GM19455 (cell line): ENCODE data around the gene CNNM1.

Experiments
- ATAC-seq: cut with Tn5 transposase; IDR thresholded peaks from one replicate; pipeline ENCODE4 v1.9.1; 2021; ENCODE audit not compliant: unreplicated experiment

Gene CNNM1

DNA sequence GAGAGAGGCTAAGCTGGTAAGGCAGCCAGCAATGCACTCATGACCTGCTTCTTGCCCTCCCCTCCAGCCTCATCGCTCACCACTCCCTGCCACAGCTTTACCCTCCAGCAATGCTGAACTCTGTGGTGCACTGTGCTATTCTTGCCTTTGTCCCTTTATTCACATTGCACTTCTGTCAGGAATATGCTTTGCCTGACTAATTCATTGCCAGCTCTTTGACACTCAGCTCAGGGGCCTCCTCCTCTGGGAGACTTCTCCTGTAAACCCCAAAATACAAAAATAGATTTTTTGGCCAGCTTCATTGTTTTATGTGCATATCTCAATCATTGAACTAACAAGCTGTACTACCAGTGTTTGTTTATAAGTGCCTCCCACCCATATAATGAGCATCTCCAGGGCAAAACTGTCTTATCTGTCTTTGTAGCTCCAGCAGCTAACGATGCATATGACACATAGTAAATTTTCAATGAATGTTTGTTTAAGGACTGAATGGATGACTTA is 8.2 kb downstream of the CNNM1 start:
- ATAC-seq = no peak

DNA sequence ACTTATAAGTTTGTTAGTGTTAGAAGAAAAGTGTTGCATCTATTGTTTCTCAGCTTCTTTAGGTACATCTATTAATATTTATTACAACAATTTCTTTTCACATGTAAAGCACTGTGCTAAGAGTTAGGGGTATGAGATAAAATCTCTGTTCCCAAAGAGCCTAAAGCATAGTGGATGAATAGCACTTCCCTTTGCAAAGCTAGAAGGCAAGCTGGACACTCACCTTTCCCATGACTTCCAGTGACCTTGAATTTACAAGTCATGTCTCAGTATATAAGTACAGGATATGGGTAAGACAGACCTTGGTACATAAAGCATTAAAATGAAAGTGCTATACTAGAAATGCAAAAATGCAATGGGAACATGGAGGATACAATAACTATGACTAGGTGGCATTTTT is 8.7 kb downstream of the CNNM1 start:
- no peak for ATAC-seq

DNA sequence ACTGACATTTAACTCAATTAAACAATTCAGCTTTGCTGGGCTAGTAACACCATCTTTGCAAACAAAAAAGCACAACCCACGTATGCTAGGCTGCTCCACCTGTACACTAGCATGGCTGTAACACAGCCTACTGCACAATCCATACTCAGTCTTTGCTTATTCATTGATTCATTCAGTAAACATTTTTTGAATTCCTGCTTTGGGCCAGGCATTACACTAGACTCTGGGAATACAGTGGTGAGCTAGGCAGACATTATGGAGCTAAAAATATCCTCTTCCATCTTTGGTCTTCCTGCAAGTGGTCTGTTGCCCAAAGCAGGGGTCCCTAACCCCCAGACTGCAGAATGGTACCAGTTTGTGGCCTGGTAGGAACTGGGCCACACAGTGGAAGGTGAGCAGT is 9.9 kb downstream of the CNNM1 start:
- no peak for ATAC-seq

DNA sequence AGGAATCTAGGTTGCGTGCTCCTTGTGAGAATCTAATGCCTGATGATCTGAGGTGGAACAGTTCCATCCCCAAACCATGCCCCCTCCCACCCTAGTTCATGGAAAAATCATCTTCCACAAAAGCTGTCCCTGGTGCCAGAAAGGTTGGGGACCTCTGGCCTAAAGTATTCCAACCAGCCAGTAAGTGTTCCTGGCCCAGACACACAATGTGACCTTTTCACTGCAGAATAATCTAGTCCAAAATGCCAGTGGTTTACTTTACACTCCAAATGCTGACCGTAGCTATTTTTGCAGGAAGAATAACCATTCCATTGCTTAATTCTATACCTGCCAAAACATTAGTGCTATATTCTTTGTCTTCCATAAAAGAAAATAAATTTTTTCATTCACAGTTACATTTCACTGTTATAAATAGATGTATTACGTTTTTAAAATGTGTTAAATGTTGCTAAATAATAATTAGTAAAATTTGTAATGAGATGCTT is 10.4 kb downstream of the CNNM1 start:
- no peak for ATAC-seq

DNA sequence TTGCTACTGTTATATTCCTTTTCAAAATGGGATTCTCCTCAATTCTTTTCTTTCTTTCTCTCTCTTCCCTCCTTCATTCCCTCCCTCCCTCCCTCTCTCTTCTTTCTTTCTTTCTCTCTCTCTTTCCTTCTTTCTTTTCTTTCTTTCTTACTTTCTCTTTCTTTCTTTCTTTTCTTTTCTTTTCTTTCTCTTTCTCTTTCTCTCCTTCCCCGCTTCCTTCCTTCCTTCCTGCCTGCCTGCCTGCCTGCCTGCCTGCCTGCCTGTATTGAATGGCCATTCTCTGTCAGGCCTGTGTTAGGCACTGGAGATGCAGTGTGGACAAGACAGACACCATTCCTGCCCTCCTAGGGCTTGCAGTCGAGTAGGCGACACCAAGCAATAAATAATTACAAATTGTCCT is 11.5 kb downstream of the CNNM1 start:
- no peak for ATAC-seq

DNA sequence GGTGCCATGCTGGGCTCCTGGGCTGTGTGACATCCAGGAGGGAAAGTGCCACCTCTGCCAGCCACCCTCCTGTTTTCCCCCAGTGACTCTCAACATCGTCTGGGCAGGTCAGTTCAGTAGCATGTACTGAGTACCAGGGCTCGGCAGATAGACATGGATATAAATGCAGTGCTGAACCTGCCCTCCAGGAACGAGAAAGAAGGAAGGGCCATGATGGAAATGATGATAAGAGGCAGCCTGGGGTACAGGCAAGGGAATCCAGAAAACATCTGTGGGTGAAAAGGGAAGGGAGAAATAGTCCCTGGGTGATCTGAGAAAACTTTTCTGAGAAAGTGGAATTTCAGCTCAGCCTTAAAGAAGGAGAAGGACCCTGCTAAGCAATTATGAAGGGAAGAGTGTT is 12.1 kb downstream of the CNNM1 start:
- no peak for ATAC-seq

DNA sequence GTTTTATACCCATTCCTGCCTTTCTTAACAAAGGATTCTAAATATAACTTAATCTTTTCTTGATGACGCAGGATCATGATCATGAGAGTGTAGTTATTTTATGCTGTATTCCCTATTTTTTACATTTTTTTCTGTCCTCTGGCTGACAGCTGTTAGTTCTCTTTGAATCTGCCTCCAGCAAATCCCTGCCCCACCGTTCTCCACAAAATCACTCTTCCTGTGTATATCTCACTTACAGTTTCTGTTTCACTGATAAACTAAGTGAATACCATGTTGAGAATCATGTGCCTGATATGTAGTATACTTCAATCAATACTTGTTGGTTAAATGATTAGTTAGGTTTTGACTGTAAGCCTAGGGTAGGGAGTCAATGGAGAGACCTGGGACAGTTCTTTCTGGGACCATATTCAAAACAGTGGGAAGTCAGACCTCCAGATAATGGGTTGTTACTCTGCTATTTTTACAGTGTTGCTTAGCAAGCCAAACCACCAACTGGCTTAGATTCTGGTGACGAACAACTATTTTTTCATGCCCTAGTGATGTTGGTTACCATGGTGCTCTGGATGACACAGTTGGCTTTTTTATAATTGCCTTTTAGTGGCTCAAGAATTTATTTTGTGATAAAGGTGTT is 12.8 kb downstream of the CNNM1 start:
- no peak for ATAC-seq

DNA sequence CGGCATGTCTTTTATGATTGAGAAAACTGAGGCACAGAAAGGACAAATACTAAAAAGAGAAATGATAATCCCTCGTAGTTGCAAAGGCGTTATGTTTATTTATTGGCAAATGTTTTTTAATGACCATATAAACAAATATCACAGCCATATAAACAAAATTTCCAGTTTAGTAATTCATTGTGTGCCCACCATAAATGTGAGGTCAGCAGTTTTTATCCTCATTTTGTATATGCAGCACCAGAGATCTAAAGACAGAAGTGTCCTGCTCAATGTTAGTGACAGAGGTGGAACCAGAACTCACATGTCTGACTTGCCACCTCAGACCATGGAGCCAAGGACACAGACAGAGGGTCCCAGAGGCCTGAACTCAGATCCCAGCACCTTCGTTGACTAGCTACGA is 14.1 kb downstream of the CNNM1 start:
- ATAC-seq = no peak

DNA sequence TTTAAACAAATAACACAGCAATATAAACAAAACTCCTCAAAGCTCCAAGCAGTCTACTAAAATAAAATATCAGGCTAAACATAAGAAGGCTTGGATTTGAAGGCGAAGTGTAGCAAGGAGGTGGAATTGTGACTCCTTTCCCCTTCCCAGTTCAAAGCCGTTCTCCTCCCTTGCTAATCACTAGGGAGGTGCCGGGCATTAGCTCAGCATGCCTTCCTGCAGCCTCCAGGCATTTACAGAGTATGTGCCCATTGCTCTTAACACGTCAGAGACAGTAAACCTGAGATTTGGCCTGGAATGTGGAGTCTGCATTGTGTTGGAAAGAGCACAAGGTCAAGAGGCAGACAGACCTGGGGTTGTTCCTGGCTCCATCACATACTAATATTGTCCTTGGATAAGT is 15.6 kb downstream of the CNNM1 start:
- no peak for ATAC-seq

DNA sequence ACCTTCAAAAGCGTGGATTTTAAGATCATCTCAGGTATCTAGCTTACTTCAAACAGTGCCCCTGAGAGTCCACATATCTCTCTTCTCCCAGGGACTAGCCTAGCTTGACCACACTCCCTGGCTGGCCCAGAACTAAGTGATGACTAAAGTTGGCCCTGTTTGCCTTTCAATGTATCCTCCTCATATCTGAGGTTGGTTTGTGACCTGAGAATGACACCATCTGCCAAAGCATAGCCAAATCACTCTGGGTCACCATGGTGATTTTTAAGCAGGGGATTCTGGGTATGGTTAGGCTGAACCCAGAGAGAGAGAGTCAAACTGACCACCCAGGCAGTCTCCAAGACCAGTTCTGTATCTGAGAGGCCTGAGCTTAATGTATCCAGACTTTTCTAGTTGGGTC is 16.2 kb downstream of the CNNM1 start:
- ATAC-seq = no peak

DNA sequence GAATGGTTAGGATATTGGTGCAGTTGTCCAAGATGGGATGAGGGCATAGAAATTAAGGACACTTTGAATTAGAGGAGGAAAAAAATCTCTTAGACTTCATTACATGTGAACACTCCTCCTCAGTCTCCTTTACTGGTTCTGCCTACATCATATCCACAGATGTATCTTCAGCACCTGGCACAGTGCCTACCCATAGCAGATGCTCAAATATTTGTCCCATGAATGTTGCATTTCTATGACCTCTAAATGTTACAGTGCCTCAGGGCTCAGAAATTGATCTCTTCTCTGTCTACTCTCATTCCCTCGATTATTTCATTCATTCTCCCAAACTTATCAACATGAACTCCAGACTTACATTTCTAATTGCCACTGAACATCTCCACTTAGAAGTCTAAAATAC is 17.1 kb downstream of the CNNM1 start:
- ATAC-seq = no peak

DNA sequence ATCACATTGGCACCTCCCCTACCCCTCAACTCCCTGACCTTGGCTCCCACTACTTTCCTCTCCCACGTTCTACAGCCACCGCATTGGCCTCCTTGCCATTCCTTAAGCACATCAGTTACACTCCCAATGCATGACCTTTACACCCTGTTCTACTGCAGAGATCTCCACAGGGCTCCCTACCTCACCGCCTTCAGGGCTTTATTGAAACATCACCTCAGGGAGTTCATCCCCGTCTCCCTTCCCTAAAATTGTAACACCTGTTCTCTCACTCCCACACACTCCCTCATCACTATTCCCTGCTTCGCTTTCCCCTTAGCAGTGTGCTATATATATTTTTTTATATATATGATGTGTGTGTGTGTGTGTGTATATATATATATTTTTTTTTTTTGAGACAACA is 18.5 kb downstream of the CNNM1 start:
- no peak for ATAC-seq

DNA sequence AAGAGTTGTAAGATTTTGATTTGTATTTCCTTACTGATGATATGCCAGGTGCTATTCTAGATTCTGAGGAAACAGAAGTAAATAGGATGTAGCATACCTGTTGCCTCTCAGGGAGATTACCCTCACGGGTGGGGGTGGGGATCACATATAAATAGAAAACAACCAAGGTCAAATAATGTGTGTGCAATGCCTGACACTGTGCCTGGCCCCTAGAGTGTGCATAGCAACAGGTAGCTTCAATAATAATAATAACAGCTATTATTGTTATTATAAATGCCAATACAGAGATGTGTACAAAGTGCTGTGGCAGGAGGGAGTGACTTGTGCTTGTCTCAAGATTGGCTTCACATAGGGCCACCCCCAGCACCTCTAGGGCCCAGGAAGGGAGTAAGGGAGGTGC is 24.0 kb downstream of the CNNM1 start:
- ATAC-seq = no peak

DNA sequence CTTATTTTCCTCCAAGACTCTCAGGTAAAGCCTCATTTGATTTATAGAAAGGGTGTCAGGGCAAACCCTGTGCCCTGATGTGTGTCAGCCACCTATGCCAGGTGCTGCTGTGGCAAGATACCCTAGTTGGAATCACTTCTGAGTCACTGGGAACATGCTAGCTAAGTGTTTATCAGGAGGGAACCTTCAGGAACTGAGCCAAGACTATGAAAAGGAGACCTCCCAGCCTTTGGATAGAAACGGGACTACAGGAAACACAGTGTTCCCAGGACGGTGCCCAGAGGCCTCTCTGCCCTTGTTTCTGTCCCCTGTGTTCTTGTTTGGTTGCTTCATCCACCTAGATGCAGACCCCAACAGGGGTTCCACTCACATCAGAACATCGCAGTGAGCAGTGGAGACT is 28.5 kb downstream of the CNNM1 start:
- ATAC-seq = no peak

DNA sequence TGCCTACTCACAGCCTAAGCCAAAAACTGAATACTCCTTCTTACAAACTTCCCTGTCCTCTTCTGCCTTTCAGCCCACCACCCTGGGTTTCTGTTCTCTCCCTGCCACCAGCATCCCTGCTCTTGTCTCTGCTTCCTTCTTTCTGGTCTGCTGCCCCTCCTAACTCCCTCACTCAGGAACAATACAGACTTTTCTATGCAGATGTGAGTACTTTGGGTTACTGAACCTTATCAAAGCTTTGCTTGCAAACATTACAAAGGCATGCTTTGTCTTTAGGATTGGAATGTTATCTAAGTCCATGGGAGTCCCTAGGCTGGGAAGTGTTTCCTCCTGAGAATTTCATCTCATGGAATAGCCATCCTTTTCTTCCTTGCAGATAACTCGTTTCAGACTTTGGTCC is 28.9 kb downstream of the CNNM1 start:
- ATAC-seq = no peak

DNA sequence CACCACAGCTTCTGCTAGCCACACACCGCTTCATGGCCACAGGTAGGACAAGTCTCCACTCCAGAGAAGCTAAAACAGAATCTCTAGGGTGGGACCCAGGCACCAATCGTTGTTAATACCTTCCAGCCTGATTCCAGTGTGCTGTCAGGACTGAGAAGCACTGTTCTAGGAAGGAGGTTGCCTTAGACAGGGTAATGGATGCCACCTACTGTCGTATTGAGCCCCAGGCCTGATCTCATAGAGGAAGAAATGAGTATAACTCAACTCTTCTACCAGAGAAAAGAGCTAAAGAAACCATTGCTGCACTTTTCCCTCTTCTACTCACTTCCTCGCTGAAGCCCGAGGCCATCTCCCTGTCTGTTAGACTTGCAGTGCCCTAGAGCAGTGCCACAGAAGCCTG is 31.8 kb downstream of the CNNM1 start:
- no peak for ATAC-seq

DNA sequence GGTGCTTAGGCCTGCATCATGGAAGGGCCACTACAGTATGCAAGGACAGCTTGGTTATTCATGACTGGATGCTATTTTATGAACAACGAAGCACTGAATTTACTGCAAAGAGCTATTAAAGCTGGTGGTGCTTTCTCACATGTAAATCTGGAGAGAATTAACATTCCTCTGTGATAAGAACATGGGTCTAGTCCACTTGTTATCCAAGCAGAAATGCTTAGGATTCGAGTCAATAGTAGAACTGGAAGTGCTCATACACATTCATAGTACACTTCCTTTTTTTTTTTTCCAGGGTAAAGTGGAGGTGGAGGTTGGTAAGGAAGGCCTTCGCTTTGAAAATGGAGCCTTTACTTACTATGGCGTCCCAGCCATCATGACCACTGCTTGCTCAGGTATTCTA is 35.0 kb downstream of the CNNM1 start:
- no peak for ATAC-seq

DNA sequence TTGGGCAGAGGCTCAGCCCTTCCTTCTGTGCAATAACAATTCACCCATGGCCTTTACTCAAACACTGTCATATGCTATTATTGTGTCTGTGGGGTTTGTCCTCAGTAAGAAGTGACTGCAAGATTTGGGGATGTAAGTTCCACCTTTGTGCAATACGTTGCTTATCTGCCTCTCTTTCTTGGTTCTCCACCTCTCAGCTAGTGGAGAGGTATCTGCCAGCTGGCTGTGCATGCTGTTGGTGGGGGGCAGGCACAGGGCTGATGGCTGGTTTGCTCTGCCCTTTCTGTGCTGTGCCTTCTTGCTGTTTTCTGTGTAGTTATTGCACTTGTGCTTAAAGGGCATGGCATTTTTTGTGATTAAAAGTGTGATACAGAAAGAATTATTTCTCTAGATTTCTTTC is 36.2 kb downstream of the CNNM1 start:
- ATAC-seq = no peak

DNA sequence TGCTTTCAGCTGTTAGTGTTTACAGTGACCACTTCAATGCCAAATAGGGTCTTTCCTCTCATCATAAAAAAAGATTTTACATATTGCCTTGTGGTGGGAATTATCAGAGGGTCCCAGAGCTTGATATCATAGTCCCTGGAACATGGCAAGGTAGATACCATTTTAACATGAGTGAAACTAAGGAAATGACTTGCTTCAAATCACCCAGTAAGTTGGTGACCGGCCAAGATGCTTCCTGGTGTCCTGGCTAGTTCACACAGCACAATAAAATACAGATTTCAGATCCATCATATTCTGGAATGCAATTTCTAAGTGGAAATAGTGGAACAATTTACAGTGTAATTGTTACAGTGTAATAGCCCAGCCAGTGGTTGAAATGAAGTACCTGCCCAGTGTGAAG is 36.6 kb downstream of the CNNM1 start:
- ATAC-seq = no peak

DNA sequence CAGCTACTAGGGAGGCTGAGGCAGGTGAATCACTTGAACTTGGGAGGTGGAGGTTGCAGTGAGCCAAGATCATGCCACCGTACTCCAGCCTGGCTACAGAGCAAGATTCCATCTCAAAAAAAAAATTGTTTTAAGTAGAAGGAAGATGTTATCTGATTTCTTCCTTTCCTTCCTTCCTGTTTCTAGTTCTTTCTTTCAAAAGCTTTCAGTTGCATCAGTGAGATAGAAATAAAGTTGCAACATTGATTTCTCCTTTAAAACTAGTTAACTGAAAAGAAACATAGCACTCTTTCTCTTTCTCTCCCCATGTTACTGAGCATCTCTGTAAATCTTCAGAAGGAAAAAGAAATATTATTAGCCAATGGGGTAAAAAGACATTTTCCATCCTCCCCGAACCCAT is 37.5 kb downstream of the CNNM1 start:
- no peak for ATAC-seq

DNA sequence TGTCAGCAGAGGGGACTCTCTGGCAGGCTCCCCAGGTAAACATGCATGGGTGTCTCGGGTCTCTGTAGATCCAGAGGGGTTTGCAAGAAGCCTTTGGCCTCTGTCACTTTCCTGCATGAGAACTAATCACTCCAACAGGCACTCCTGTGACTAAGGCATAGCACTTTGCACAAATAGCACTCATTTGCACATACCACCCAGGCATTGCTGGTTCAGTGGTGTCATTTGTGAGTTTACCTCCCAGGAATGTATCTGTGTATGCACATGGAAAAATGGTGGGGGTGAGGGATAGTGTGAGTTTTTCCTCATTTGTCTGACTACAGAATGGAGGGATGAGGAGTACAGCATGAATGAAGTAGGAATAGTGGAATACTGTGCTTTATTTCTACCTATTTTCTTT is 39.5 kb downstream of the CNNM1 start:
- no peak for ATAC-seq

DNA sequence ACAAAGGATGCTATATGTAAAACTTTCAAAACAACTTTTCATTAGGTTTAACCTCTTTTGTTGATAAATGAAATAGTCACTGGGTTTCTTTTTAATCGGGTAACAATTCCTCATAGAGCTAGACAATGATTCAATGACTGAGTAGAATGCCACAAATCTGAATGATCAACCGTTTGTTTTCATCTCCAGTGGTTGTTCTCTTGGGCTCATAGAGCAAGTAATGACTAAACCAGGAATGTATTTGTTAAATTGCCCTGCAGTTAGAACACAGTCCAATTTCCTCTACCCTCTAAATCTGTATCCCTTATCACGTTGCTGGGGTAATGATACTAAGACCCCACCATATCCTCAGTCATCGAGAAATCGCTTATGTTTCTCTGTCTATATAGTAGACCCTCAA is 40.0 kb downstream of the CNNM1 start:
- ATAC-seq = no peak

DNA sequence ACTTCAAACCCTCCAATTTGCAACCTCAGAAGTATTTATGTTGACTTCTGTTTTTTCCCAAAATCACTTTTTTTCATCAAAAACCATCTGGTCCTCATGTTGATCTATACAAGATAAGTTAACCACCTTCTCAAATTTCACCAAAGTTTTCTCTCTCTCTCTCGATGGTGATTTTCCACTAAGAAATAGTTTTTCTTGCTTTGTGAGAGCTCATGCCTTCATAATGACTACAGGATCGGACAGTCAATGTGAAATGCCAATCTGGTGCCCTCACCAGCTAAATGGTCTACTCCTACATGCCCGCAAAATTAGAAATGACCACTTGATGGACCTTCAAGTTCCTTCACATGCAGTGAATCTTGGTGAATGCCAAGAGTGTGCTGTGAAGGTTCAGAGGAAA is 40.4 kb downstream of the CNNM1 start:
- no peak for ATAC-seq
